Ishikawa (cell line): Measurements from ENCODE around the gene TMEM132D.

ENCODE experiments used
- CEBPB ChIP-seq: IDR thresholded peaks from 2 replicates; pipeline ENCODE4 v1.6.1; 2012
- CREB1 ChIP-seq: IDR thresholded peaks from 2 replicates; pipeline ENCODE4 v1.6.1; 2012; ENCODE audit warnings: low read depth
- EGR1 ChIP-seq: IDR thresholded peaks from 2 replicates; pipeline ENCODE4 v1.6.1; 2012
- EP300 ChIP-seq: IDR thresholded peaks from 2 replicates; pipeline ENCODE4 v1.6.1; 2012; ENCODE audit warnings: borderline replicate concordance
- FOXM1 ChIP-seq: IDR thresholded peaks from 2 replicates; pipeline ENCODE4 v1.6.1; 2012; ENCODE audit warnings: low read depth, borderline replicate concordance
- NFIC ChIP-seq: IDR thresholded peaks from 2 replicates; pipeline ENCODE4 v1.6.1; 2012
- RAD21 ChIP-seq: IDR thresholded peaks from 2 replicates; pipeline ENCODE4 v1.6.1; 2012; ENCODE audit warnings: low read depth
- TAF1 ChIP-seq: IDR thresholded peaks from 2 replicates; pipeline ENCODE4 v1.6.1; 2012; ENCODE audit warnings: low read depth, mild to moderate bottlenecking
- TCF12 ChIP-seq: IDR thresholded peaks from 2 replicates; pipeline ENCODE4 v1.6.1; 2012; ENCODE audit warnings: low read depth
- TEAD4 ChIP-seq: IDR thresholded peaks from 2 replicates; pipeline ENCODE4 v1.6.1; 2012
- YY1 ChIP-seq: IDR thresholded peaks from 2 replicates; pipeline ENCODE4 v1.6.1; 2012; ENCODE audit warnings: low read depth
- ZBTB7A ChIP-seq: IDR thresholded peaks from 2 replicates; pipeline ENCODE4 v1.6.1; 2012; ENCODE audit warnings: low read depth
- TF ChIP-seq, protein P1 (sequence below): IDR thresholded peaks from 2 replicates; pipeline ENCODE4 v1.6.1; 2012; ENCODE audit warnings: low read depth, mild to moderate bottlenecking
- TF ChIP-seq, protein P2 (sequence below): IDR thresholded peaks from 2 replicates; pipeline ENCODE4 v1.6.1; 2012
- TF ChIP-seq, protein P3 (sequence below): IDR thresholded peaks from 2 replicates; pipeline ENCODE4 v1.6.1; 2012

Gene TMEM132D

DNA sequence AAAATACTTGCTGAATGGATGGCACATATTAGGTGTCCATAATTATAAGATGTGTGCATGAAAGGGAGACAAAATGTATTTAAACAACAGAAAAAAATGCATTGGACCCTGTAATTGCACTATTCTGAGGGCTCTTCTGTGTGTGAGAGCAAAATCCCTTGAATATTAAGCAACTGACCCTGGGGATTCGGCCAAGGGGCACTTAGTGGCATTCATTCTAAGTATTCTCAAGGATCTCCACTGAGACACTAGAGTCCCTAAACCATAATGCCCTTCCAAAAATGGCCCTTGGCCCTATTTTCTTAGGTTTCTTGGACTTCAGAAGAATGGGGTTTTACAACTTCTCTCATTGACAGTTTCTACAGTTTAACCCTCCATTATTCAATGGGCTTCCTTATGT, 662.0 kb downstream of the TMEM132D start:
- TF ChIP-seq, protein P1, sequence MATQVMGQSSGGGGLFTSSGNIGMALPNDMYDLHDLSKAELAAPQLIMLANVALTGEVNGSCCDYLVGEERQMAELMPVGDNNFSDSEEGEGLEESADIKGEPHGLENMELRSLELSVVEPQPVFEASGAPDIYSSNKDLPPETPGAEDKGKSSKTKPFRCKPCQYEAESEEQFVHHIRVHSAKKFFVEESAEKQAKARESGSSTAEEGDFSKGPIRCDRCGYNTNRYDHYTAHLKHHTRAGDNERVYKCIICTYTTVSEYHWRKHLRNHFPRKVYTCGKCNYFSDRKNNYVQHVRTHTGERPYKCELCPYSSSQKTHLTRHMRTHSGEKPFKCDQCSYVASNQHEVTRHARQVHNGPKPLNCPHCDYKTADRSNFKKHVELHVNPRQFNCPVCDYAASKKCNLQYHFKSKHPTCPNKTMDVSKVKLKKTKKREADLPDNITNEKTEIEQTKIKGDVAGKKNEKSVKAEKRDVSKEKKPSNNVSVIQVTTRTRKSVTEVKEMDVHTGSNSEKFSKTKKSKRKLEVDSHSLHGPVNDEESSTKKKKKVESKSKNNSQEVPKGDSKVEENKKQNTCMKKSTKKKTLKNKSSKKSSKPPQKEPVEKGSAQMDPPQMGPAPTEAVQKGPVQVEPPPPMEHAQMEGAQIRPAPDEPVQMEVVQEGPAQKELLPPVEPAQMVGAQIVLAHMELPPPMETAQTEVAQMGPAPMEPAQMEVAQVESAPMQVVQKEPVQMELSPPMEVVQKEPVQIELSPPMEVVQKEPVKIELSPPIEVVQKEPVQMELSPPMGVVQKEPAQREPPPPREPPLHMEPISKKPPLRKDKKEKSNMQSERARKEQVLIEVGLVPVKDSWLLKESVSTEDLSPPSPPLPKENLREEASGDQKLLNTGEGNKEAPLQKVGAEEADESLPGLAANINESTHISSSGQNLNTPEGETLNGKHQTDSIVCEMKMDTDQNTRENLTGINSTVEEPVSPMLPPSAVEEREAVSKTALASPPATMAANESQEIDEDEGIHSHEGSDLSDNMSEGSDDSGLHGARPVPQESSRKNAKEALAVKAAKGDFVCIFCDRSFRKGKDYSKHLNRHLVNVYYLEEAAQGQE, result no peak
- TF ChIP-seq, protein P2, sequence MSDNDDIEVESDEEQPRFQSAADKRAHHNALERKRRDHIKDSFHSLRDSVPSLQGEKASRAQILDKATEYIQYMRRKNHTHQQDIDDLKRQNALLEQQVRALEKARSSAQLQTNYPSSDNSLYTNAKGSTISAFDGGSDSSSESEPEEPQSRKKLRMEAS, result no peak
- TF ChIP-seq TCF12, result no peak
- no peak for TF ChIP-seq NFIC
- TF ChIP-seq TAF1, result no peak
- no peak for TF ChIP-seq CREB1
- no peak for TF ChIP-seq EP300
- no peak for TF ChIP-seq YY1
- no peak for TF ChIP-seq FOXM1
- no peak for TF ChIP-seq EGR1
- no peak for TF ChIP-seq TEAD4
- TF ChIP-seq ZBTB7A, result no peak
- no peak for TF ChIP-seq RAD21
- no peak for TF ChIP-seq CEBPB

DNA sequence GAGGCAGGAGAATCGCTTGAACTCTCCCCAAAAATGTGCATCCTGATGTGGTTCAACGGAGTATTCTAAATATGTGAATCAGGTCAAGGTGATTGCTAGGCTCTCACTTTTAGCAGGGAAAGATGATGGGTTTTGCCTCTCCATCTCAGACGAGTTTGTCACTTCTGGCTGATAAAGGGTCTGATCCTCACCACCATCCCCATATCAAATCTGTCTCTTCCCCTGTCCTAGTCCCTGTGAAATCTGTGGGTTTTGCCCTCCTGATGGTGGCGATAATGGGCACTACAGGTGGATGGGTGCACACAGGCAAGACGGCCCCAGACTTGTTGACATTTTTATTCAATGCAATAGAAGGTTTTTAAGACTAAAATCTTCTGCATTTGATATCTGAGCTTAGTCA, 665.9 kb downstream of the TMEM132D start:
- TF ChIP-seq NFIC (no peak), YY1 (no peak), TEAD4 (no peak), EP300 (no peak), TCF12 (no peak), EGR1 (no peak), CEBPB (no peak), FOXM1 (no peak), ZBTB7A (no peak), RAD21 (no peak)
- TF ChIP-seq, protein P3, sequence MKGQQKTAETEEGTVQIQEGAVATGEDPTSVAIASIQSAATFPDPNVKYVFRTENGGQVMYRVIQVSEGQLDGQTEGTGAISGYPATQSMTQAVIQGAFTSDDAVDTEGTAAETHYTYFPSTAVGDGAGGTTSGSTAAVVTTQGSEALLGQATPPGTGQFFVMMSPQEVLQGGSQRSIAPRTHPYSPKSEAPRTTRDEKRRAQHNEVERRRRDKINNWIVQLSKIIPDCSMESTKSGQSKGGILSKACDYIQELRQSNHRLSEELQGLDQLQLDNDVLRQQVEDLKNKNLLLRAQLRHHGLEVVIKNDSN, result no peak
- TF ChIP-seq, protein P2, result no peak
- TF ChIP-seq, protein P1, result no peak

DNA sequence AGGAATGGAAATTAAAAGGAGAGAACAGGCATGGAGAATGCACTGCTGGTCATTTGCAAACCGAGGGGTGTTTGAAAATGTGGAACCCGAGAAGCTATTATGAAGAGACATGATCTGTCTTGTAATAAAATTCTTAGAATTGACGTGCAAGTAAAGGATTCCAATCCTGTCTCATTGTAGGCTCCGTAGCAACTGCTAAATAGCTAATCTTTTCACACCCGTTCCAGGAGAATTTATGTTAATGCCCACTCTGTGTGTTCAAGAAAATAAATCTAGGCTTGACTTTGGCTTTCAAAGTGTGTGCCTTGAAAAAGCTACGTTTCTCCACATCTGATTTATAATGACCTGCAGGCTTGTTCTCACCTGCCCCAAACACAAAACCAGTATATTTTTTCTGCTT, 669.6 kb downstream of the TMEM132D start:
- TF ChIP-seq NFIC, result no peak
- no peak for TF ChIP-seq CREB1

DNA sequence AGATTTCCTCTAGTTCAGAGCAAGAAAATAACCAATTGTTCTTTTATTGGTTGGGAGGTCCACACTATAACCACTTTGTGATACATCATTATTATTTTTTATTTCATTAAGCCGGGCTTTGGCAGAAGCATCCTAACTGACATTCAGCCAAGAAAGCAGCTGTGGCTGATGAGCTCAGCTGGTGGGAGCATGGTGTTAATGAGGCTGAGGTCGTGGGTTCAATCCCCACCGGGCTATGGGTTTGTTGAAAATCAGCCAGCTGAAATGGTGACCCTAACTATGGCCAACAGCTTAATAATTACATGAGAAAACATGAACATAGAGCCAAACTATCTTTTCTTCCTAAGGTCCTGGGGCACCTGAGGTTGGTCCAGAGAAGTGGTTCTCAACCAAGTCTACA, 672.3 kb downstream of the TMEM132D start:
- no peak for TF ChIP-seq CREB1
- no peak for TF ChIP-seq EGR1
- TF ChIP-seq, protein P3, result no peak
- no peak for TF ChIP-seq RAD21
- TF ChIP-seq ZBTB7A, result no peak
- no peak for TF ChIP-seq YY1
- no peak for TF ChIP-seq CEBPB
- TF ChIP-seq, protein P1, result no peak
- TF ChIP-seq NFIC, result no peak
- no peak for TF ChIP-seq TAF1
- TF ChIP-seq, protein P2, result no peak
- TF ChIP-seq TCF12, result no peak
- no peak for TF ChIP-seq EP300
- no peak for TF ChIP-seq FOXM1
- no peak for TF ChIP-seq TEAD4

DNA sequence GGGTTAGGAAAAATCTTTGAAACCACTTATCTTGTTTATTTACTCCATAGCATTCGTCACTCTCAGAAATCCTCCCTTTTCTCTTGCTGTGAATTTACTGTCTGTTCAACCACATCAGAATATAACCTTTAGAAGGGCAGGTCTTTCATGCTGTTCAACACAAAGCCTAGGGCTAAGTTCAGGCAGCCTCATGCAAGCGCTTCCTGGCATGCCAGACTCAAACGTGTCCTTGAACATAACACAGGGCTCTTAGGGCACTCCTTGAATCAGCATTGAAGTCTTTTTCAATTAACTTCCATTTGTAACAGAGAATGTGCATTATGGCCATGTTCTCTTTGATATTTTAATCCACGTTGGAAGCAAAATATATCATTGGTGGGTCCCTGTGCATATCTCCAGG, 672.8 kb downstream of the TMEM132D start:
- TF ChIP-seq NFIC, result no peak
- TF ChIP-seq, protein P2, result no peak
- TF ChIP-seq YY1, result no peak
- TF ChIP-seq, protein P3, result no peak
